Cardiac muscle cell (in vitro differentiated cells and primary cell): ENCODE data around the gene TBC1D14. TPM values are rescaled to one million over a fixed set of nuclear protein-coding genes. Genes with fewer than 3 reads are reported as not detected.

ENCODE experiments used
- DNase-seq, 2 donors: peaks; one replicate each; pipeline versions ENCODE4 v3.0.0 to v3.0.0-alpha.2; 2010 to 2017; ENCODE audit warnings: low read depth in 1 of 2, low spot score in 1 of 2
- H3K27ac ChIP-seq: fragments of 200-600 bp; sonication (generic); 2 replicates; pipeline ENCODE4 v1.5.1; 2016
- H3K27me3 ChIP-seq: fragments of 200-600 bp; sonication (generic); 2 replicates; pipeline ENCODE4 v1.6.0; 2016; ENCODE audit warnings: control low read depth
- H3K36me3 ChIP-seq: fragments of 200-600 bp; sonication (generic); 2 replicates; pipeline ENCODE4 v1.5.1; 2016; ENCODE audit warnings: control low read depth
- H3K4me1 ChIP-seq: fragments of 200-600 bp; sonication (generic); 2 replicates; pipeline ENCODE4 v1.8.1; 2017; ENCODE audit warnings: low read depth, mild to moderate bottlenecking, mixed run types
- H3K4me3 ChIP-seq: fragments of 200-600 bp; sonication (generic); 2 replicates; pipeline ENCODE4 v1.5.1; 2016; ENCODE audit warnings: mild to moderate bottlenecking
- H3K9me3 ChIP-seq: fragments of 200-600 bp; sonication (generic); 2 replicates; pipeline ENCODE4 v1.5.1; 2017; ENCODE audit warnings: low read depth, mild to moderate bottlenecking, control low read depth
- polyA plus RNA-seq: library from polyadenylated mRNA; unstranded; fragments of >200 nt; fragmentation: Nextera tagmentation; extraction: Ambion mirVana; gene quantifications from 2 replicates; pipeline ENCODE4 v1.2.1, GENCODE V29; 2016
- total RNA-seq: library from RNA; depleted of rRNA; stranded (reverse); fragments of >200 nt; gene quantifications from 2 replicates; pipeline ENCODE4 v1.2.3, GENCODE V29; 2016
- TF ChIP-seq, protein P1 (sequence below): IDR thresholded peaks from 2 replicates; pipeline ENCODE4 v1.5.1; 2012; ENCODE audit warnings: low read depth, mild to moderate bottlenecking, low read length

Gene TBC1D14
- total and polyA plus RNA-seq, 2 experiments from 2014 or later, result 30.5 to 41.8 TPM

DNA sequence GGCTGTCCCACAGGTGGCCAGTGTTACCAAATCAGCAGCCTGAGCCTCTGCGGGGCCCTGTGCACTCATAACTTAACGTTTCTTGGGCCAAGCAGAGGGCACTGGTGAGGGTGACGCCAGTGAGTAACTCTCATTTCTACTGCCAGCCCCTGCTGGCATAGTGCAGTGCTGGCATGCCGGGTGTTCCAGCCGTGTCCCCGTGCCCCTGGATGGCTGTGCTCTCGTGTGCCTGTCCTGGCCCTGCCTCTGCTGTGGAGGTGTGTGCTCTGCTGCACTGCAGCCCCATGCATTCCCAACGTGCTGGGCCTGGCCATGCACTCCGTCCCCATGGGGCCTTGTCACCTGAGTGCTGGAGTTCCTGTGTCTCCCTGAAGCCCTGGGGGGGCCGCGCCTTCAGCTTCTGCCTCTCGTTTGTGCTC, 14.7 kb downstream of the TBC1D14 start:
- no peaks in the 10 kb centered on the region for H3K27me3 ChIP-seq
- TF ChIP-seq, protein P1, sequence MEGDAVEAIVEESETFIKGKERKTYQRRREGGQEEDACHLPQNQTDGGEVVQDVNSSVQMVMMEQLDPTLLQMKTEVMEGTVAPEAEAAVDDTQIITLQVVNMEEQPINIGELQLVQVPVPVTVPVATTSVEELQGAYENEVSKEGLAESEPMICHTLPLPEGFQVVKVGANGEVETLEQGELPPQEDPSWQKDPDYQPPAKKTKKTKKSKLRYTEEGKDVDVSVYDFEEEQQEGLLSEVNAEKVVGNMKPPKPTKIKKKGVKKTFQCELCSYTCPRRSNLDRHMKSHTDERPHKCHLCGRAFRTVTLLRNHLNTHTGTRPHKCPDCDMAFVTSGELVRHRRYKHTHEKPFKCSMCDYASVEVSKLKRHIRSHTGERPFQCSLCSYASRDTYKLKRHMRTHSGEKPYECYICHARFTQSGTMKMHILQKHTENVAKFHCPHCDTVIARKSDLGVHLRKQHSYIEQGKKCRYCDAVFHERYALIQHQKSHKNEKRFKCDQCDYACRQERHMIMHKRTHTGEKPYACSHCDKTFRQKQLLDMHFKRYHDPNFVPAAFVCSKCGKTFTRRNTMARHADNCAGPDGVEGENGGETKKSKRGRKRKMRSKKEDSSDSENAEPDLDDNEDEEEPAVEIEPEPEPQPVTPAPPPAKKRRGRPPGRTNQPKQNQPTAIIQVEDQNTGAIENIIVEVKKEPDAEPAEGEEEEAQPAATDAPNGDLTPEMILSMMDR, result no peak

DNA sequence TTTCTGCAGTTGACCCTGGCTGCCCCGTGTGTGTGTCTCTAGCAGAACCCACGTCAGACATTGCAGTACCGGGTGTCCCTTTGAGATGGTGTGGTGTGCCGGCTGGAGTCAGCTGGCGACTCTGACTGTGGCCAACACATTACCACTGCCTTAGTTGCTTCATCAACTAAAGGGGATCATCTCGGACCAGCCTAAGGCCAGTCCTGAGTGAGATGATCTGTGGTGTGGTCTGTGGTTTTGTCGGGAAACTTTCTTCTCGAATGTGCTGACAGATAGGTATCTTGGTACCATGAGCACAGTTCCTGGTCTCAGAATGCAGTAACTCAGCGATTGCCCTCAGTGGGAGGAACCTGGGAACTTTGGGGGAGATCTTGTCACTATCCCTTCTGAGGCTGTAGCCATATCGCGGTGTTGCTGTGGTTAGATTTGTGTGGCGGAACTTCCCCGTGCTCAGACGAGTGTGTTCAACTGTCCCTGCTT, 15.8 kb downstream of the TBC1D14 start:
- Histone ChIP-seq H3K27me3 (no peaks in the 10 kb centered on the region), H3K36me3 (no peaks in the 10 kb centered on the region), H3K4me1 (peaks cover 24% of the 10 kb centered on the region), H3K27ac (no peak overlapping the region), H3K9me3 (no peaks in the 10 kb centered on the region), H3K4me3 (no peak overlapping the region)
- TF ChIP-seq, protein P1, result no peak
- no peak for DNase-seq

More for the DNA sequence above, 14.7 kb downstream of the TBC1D14 start:
- no peak for DNase-seq
- H3K36me3 ChIP-seq, result no peaks in the 10 kb centered on the region
- H3K9me3 ChIP-seq, result no peaks in the 10 kb centered on the region
- H3K27ac ChIP-seq, result no peak overlapping the region
- H3K4me3 ChIP-seq, result no peak overlapping the region
- peaks cover 21% of the 10 kb centered on the region for H3K4me1 ChIP-seq

DNA sequence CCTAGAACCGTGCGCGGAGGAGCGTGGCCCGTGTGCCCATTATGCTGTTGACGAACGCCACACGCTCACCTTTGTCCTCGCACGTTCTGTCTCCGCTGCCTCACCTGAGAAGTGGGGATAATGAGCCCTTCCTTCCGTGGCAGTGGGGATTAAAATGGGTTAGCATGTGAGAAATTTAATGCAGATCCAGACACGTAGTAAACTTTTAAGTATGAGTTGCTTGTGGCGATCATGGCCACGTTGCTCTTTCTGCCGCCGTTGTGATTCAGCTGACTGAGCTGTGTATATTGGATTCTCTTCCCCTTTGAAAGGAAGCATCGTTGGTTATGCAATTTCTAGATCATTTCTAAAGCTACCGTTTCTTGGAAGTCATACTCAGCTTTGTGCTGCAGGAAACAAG, 16.5 kb downstream of the TBC1D14 start:
- Histone ChIP-seq H3K4me1 (peaks cover 18% of the 10 kb centered on the region), H3K27me3 (no peaks in the 10 kb centered on the region)
- DNase-seq, result no peak

DNA sequence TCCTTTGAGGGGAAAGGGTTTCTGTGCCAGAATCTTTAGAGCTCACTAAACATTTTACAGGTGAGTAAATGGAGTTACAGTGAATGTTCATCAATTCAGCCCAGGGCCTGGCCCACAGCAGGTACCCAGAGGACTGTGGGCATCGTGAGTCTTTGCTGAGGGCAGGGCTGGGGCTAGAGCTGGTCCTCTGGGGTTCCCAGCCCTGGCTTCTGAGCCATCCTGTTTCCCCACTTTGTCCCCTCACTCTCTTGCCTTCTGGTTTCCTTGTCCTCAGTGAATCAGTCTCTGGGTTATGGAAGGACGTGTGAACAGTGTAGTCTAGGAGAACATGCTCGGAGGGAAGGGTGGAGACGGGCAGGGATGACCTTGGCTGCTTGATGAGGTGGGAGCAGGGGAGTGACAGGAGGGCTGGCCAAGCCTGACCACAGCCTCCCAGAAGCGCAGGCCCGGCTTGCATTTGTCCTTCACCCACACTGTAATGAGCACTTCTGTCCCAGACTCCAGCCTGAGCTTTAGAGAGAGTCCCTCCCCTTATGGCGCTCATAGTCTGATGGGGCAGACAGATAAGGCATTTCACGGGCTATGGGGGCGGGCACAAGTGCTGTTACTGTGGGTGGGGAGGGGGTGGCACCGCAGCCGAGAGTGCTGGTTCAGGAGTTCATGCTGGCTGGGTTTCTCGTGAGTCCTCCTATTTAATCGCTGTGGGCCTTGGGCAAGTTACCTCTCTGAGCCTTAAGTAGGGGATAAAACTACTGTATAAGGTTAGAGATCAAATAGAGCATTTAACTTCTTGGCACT, 17.3 kb downstream of the TBC1D14 start:
- Histone ChIP-seq H3K4me3 (no peak overlapping the region), H3K27ac (no peak overlapping the region), H3K27me3 (no peaks in the 10 kb centered on the region), H3K9me3 (no peaks in the 10 kb centered on the region), H3K36me3 (no peaks in the 10 kb centered on the region), H3K4me1 (peaks cover 18% of the 10 kb centered on the region)
- DNase-seq, result peak in 1 of 2 donors; percentile 27
- TF ChIP-seq, protein P1, result no peak

More for the DNA sequence above, 16.5 kb downstream of the TBC1D14 start:
- Histone ChIP-seq H3K27ac (no peak overlapping the region), H3K4me3 (no peak overlapping the region), H3K36me3 (no peaks in the 10 kb centered on the region), H3K9me3 (no peaks in the 10 kb centered on the region)
- TF ChIP-seq, protein P1, result no peak

DNA sequence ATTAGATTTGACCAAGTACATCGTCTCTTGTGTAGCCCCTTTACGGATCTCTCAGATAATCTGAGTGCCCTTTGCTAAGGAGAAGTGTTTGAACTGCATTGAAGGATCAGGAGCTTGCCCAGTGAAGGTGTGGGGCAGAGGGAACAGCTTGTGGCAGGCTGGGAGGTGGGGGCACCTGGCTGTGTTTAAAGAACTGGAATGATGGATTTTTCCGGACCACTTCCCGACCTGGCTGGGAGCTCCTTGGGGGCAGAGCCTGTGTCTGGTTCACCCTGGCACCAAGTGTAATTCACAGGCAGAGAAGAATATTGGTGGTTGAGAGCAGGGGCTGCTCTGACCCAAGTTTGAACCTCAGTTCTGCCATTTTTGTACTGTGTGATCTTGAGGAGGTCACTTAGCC, 18.5 kb downstream of the TBC1D14 start:
- Histone ChIP-seq H3K9me3 (no peaks in the 10 kb centered on the region), H3K27ac (no peak overlapping the region), H3K36me3 (no peaks in the 10 kb centered on the region), H3K27me3 (no peaks in the 10 kb centered on the region), H3K4me1 (peaks cover 18% of the 10 kb centered on the region), H3K4me3 (no peak overlapping the region)
- TF ChIP-seq, protein P1, result no peak
- DNase-seq, result no peak
